Stomach (tissue), 4 donors: ENCODE data around the gene SSR1.

ENCODE experiments used
- CTCF ChIP-seq, 7 experiments: fragments of 450-650 bp in 4 of 7; fragments of 200-600 bp in 3 of 7; sonication (generic) in 3 of 7; IDR thresholded peaks; one replicate each; pipeline ENCODE4 v1.5.1; 2016 to 2019; ENCODE audit warnings: antibody characterized with exemption in 7 of 7, control low read depth in 2 of 7, mild to moderate bottlenecking in 1 of 7
- EP300 ChIP-seq: sonication (generic); formaldehyde crosslinking; IDR thresholded peaks from one replicate; pipeline ENCODE4 v1.6.1; 2017; ENCODE audit warnings: antibody characterized with exemption
- POLR2A ChIP-seq, 4 donors: fragments of 450-650 bp; IDR thresholded peaks; one replicate each; pipeline ENCODE4 v1.6.1; 2016; ENCODE audit warnings: antibody characterized with exemption in 4 of 4, control low read depth in 2 of 4, mild to moderate bottlenecking in 1 of 4, moderate library complexity in 1 of 4
- POLR2AphosphoS5 ChIP-seq, 3 donors: sonication (generic); formaldehyde crosslinking; IDR thresholded peaks; one replicate each; pipeline ENCODE4 v1.6.1; 2016; ENCODE audit warnings: antibody characterized with exemption in 3 of 3

- TF ChIP-seq CTCF (IDR thresholded peaks at IDR 0.05) (no peak), EP300 (no peak), POLR2AphosphoS5 (IDR thresholded peaks at IDR 0.05) (no peak), POLR2A (IDR thresholded peaks at IDR 0.05) (no peak)
These were observed 30.7 kb downstream of the SSR1 start for GRCh38 chr6:7282097-7282906.
